Psoas muscle (tissue), 8 donors: ENCODE measurements around the gene FOXA3. TPM values are rescaled to one million over a fixed set of nuclear protein-coding genes. Genes with fewer than 3 reads are reported as not detected.

Experiments used
- ATAC-seq, 4 donors: fragments of 200-7000 bp; cut with Tn5 transposase; one replicate each; pipeline ENCODE4 v1.9.1; 2020; ENCODE audit warnings: moderate library complexity in 3 of 4, mild to moderate bottlenecking in 2 of 4
- DNase-seq, 2 donors: peaks; one replicate each; pipeline ENCODE4 v3.0.0-alpha.2; 2020
- H3K27ac ChIP-seq: fragments of 200-600 bp; one replicate; pipeline ENCODE4 v1.8.0; 2022
- H3K27me3 ChIP-seq, 3 donors: fragments of 200-600 bp in 1 of 3; one replicate each; pipeline versions ENCODE4 v1.6.1 to v1.8.0; 2013 to 2022; ENCODE audit warnings: low read length in 2 of 3, mild to moderate bottlenecking in 2 of 3, moderate library complexity in 1 of 3; ENCODE audit not compliant: insufficient read depth in 3 of 3
- H3K36me3 ChIP-seq, 2 donors: fragments of 200-600 bp in 1 of 2; one replicate each; pipeline versions ENCODE4 v1.6.1 to v1.8.0; 2013 to 2022; ENCODE audit warnings: low read depth in 1 of 2, mild to moderate bottlenecking in 1 of 2, moderate library complexity in 1 of 2; ENCODE audit not compliant: insufficient read depth in 1 of 2
- H3K4me1 ChIP-seq: fragments of 200-600 bp; one replicate; pipeline ENCODE4 v1.8.0; 2022
- H3K4me3 ChIP-seq: fragments of 200-600 bp; one replicate; pipeline ENCODE4 v1.8.0; 2022; ENCODE audit warnings: mild to moderate bottlenecking
- H3K9me3 ChIP-seq: fragments of 200-600 bp; one replicate; pipeline ENCODE4 v1.8.0; 2022
- WGBS, 3 donors: extraction: QIAGEN DNeasy Blood & Tissue Kit; methylation state at CpG; one replicate each; pipeline versions ENCODE4 v1.1.6 to v1.1.7; 2013; 5-methylcytosine and 5-hydroxymethylcytosine counted together
- intact Hi-C, 2 donors: fragments of 100-400 bp; cut with DNase I; formaldehyde crosslinking; loops; one replicate each; pipeline versions ENCODE4 v1.11.0 to v1.14.2; 2022
- polyA plus RNA-seq, 3 donors: library from polyadenylated mRNA; stranded (reverse); fragments of 200-250 nt; gene quantifications; one replicate each; pipeline ENCODE4 v1.2.3, GENCODE V29; 2013
- total RNA-seq, 4 donors: library from RNA; stranded (reverse); fragmentation: NEBNext Ultra II Directional in 2 of 4; extraction: Animal tissue kit (Norgen Biotek cat#: 25700) in 2 of 4; gene quantifications; one replicate each; pipeline versions ENCODE4 v1.2.1 to v1.2.4, GENCODE V29; 2021 to 2023
- TF ChIP-seq, protein P1 (sequence below): fragments of 200-600 bp; IDR thresholded peaks from one replicate; pipeline ENCODE4 v1.8.0; 2022; ENCODE audit warnings: antibody characterized with exemption
- donor health status: healthy with polysubstance abuse.
- donor health status: DM: no; HTN: no; CAD: no; lungs with moderate emphysema.
- donor health status: Bipolar disorder and iron deficiency.
- donor health status: healthy.
- donor health status: DM: yes; HTN: yes; CAD: no.
- donor health status: DM: no; HTN: no; CAD: no.
- donor health status: DM: no; HTN: no; CAD: no.
- donor health status: DM: yes; HTN: yes; CAD: no.

The FOXA3 gene
- total and polyA plus RNA-seq, 7 donors = 0.05 to 0.35 (median 0.23) TPM; not detected in 4

DNA sequence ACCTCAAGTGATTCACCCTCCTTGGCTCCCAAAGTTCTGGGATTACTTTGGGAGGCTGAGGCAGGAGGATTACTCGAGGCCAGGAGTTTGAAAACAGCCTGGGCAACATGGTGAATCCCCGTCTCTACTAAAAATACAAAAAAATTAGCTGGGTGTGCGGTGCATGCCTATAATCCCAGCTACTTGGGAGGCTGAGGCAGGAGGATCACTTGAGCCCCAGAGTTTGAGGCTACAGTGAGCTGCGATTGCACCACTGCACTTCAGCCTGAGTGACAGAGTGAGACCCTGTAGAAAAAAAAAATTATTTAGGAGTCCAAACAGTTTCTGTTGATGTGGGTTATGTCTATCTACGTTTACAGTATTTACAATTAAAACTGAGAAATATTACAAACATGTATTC is 6.7 kb downstream of the FOXA3 start:
- ATAC-seq (no peak), DNase-seq (no peak)
- Histone ChIP-seq H3K9me3 (no peaks in the 10 kb centered on the region), H3K27ac (no peak overlapping the region), H3K4me1 (no peaks in the 10 kb centered on the region), H3K36me3 (no peaks in the 10 kb centered on the region), H3K4me3 (no peak overlapping the region), H3K27me3 (no peaks in the 10 kb centered on the region)
- 75 to 81% (median 76%) methylated on average over 5 of the region's 5 CpGs for WGBS, 3 donors
- intact Hi-C loops = no loop called here
- TF ChIP-seq, protein P1, sequence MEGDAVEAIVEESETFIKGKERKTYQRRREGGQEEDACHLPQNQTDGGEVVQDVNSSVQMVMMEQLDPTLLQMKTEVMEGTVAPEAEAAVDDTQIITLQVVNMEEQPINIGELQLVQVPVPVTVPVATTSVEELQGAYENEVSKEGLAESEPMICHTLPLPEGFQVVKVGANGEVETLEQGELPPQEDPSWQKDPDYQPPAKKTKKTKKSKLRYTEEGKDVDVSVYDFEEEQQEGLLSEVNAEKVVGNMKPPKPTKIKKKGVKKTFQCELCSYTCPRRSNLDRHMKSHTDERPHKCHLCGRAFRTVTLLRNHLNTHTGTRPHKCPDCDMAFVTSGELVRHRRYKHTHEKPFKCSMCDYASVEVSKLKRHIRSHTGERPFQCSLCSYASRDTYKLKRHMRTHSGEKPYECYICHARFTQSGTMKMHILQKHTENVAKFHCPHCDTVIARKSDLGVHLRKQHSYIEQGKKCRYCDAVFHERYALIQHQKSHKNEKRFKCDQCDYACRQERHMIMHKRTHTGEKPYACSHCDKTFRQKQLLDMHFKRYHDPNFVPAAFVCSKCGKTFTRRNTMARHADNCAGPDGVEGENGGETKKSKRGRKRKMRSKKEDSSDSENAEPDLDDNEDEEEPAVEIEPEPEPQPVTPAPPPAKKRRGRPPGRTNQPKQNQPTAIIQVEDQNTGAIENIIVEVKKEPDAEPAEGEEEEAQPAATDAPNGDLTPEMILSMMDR = no peak

DNA sequence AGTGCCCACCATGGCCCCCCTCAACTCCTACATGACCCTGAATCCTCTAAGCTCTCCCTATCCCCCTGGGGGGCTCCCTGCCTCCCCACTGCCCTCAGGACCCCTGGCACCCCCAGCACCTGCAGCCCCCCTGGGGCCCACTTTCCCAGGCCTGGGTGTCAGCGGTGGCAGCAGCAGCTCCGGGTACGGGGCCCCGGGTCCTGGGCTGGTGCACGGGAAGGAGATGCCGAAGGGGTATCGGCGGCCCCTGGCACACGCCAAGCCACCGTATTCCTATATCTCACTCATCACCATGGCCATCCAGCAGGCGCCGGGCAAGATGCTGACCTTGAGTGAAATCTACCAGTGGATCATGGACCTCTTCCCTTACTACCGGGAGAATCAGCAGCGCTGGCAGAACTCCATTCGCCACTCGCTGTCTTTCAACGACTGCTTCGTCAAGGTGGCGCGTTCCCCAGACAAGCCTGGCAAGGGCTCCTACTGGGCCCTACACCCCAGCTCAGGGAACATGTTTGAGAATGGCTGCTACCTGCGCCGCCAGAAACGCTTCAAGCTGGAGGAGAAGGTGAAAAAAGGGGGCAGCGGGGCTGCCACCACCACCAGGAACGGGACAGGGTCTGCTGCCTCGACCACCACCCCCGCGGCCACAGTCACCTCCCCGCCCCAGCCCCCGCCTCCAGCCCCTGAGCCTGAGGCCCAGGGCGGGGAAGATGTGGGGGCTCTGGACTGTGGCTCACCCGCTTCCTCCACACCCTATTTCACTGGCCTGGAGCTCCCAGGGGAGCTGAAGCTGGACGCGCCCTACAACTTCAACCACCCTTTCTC is 8.2 kb downstream of the FOXA3 start:
- DNase-seq = no peak
- intact Hi-C loops = no loop called here
- 91 to 96% (median 94%) methylated on average over 33 to 34 of the region's 34 CpGs for WGBS, 3 donors

DNA sequence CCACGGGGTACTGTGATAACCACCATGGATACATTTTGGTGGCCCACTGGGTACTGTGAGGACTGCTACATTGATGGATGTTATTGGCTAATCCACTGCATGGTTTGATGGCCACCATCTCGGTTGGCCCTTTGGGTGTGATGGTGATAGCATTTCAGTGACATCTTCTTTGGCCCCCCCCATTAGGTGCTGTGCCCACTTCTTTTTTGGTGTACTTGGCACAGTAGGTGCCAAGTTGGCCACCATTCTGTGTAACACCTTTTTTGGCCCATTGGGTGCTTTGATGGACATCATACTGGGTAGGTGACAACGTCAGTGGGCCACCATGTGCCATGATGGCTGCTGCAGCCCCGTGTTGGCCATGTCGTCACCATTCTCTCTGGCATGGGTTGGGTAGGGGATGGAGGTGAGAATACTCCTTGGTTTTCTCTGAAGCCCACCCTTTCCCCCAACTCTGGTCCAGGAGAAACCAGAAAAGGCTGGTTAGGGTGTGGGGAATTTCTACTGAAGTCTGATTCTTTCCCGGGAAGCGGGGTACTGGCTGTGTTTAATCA is 9.2 kb downstream of the FOXA3 start:
- TF ChIP-seq, protein P1 = no peak
- intact Hi-C loops = no loop called here
- Histone ChIP-seq H3K4me3 (no peak overlapping the region), H3K9me3 (no peaks in the 10 kb centered on the region), H3K27me3 (peaks cover 0 to 4% (median 4%) of the 10 kb centered on the region in 3 donors), H3K36me3 (no peaks in the 10 kb centered on the region), H3K4me1 (no peaks in the 10 kb centered on the region), H3K27ac (no peak overlapping the region)
- ATAC-seq (no peak), DNase-seq (no peak)
- WGBS, 3 donors = 80 to 83% (median 81%) methylated on average over 7 of the region's 7 CpGs

More for the DNA sequence above, 8.2 kb downstream of the FOXA3 start:
- H3K27me3 ChIP-seq = peaks cover 0 to 4% (median 4%) of the 10 kb centered on the region in 3 donors
- no peaks in the 10 kb centered on the region for H3K4me1 ChIP-seq
- H3K36me3 ChIP-seq = no peaks in the 10 kb centered on the region
- TF ChIP-seq, protein P1 = no peak
- no peak for ATAC-seq
- no peaks in the 10 kb centered on the region for H3K9me3 ChIP-seq
- no peak overlapping the region for H3K4me3 ChIP-seq
- no peak overlapping the region for H3K27ac ChIP-seq

DNA sequence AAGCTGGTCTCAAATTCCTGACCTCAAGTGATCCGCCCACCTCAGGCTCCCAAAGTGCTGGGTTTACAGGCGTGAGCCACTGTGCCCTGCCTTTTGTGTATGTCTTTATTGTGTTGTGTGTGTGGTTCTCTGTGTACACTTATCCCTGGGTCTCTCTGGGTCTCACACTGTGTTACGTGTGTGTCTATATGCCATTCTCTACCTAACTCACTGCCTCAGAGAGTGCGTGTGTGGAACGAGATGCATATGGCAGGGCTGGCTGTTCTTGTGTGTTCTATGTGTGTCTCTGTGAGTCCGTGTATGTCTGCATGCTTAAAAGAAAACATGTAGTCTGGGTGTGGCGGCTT is 10.5 kb downstream of the FOXA3 start:
- 80 to 87% (median 83%) methylated on average over 7 of the region's 7 CpGs for WGBS, 3 donors
- no peak overlapping the region for H3K27ac ChIP-seq
- TF ChIP-seq, protein P1 = no peak
- DNase-seq = no peak
- no peaks in the 10 kb centered on the region for H3K36me3 ChIP-seq
- H3K4me1 ChIP-seq = no peaks in the 10 kb centered on the region
- peaks cover 0 to 5% (median 4%) of the 10 kb centered on the region in 3 donors for H3K27me3 ChIP-seq
- no peak for ATAC-seq
- no peaks in the 10 kb centered on the region for H3K9me3 ChIP-seq
- H3K4me3 ChIP-seq = no peak overlapping the region
- intact Hi-C loops = no loop called here
